ENCODE results near the gene KIF2C. TPM values are rescaled to one million over a fixed set of nuclear protein-coding genes. Genes with fewer than 3 reads are reported as not detected.

Gene KIF2C
- total and polyA plus RNA-seq, 9 of the 15 experiments (the other 6 are each of a cell fraction or from before 2014, with no cell fraction given) = 84.9 to 226 (median 169) TPM

- TF ChIP-seq ZNF24 (IDR thresholded peaks at IDR 0.05) (no peak), SPI1 (IDR thresholded peaks at IDR 0.05; ENCODE audit: borderline replicate concordance, low read depth, low read length) (peak; percentile 61; the same call in 1 of the 2 replicates), POLR3A (IDR thresholded peaks at IDR 0.05; ENCODE audit: borderline replicate concordance, extremely low read depth, insufficient read depth, insufficient read length) (no peak), CC2D1A (IDR thresholded peaks at IDR 0.05) (0 out of 2 replicates have a peak, but pooled peaks have one; percentile 35), SMARCE1 (IDR thresholded peaks at IDR 0.05) (peak; percentile 72; the same call in 1 of the 2 replicates), TARDBP (IDR thresholded peaks at IDR 0.05) (no peak), RERE (CRISPR knock-in tag; IDR thresholded peaks at IDR 0.05; ENCODE audit: borderline replicate concordance) (no peak), ZNF121 (CRISPR knock-in tag; conservative IDR thresholded peaks at IDR 0.05) (no peak), DLX4 (CRISPR knock-in tag; IDR thresholded peaks at IDR 0.05) (no peak), SMC3 (conservative IDR thresholded peaks at IDR 0.05; ENCODE audit: insufficient read depth, low read depth, low read length) (peak; percentile 50), FOSL1 (tag; conservative IDR thresholded peaks at IDR 0.05) (no peak), RBM15 (IDR thresholded peaks at IDR 0.05; ENCODE audit: insufficient read depth, low read length) (no peak), HMG20B (CRISPR knock-in tag; IDR thresholded peaks at IDR 0.05) (no peak), KLF13 (tag; IDR thresholded peaks at IDR 0.05; ENCODE audit: borderline replicate concordance, low read depth) (no peak), POLR2AphosphoS5 (IDR thresholded peaks at IDR 0.05; ENCODE audit: control insufficient read depth, insufficient read depth, low read depth, low read length) (no peak), PTRF (tag; IDR thresholded peaks at IDR 0.05) (no peak), SMARCC2 (IDR thresholded peaks at IDR 0.05; ENCODE audit: low read depth) (peak; percentile 92), ZNF586 (CRISPR knock-in tag; conservative IDR thresholded peaks at IDR 0.05) (no peak), E2F3 (CRISPR knock-in tag; IDR thresholded peaks at IDR 0.05) (no peak), MYC (IDR thresholded peaks at IDR 0.05; ENCODE audit: low read depth, low read length) (0 out of 2 replicates have a peak, but pooled peaks have one; percentile 46), MYC (CRISPR knock-in tag; IDR thresholded peaks at IDR 0.05; ENCODE audit: borderline replicate concordance, low read depth) (no peak), ZFP1 (CRISPR knock-in tag; IDR thresholded peaks at IDR 0.05) (no peak)
Measured at GRCh38 chr1:44707959-44708831, 31.4 kb upstream of the KIF2C start (continued).

All from K562 (cell line).